ENCODE data around the gene CYP26B1. TPM values are rescaled to one million over a fixed set of nuclear protein-coding genes. Genes with fewer than 3 reads are reported as not detected.

CYP26B1 gene
- total and polyA plus RNA-seq, 2 of the 8 experiments (the other 6 are each of a cell fraction or from before 2014, with no cell fraction given): 0.06 to 0.69 TPM

DNA sequence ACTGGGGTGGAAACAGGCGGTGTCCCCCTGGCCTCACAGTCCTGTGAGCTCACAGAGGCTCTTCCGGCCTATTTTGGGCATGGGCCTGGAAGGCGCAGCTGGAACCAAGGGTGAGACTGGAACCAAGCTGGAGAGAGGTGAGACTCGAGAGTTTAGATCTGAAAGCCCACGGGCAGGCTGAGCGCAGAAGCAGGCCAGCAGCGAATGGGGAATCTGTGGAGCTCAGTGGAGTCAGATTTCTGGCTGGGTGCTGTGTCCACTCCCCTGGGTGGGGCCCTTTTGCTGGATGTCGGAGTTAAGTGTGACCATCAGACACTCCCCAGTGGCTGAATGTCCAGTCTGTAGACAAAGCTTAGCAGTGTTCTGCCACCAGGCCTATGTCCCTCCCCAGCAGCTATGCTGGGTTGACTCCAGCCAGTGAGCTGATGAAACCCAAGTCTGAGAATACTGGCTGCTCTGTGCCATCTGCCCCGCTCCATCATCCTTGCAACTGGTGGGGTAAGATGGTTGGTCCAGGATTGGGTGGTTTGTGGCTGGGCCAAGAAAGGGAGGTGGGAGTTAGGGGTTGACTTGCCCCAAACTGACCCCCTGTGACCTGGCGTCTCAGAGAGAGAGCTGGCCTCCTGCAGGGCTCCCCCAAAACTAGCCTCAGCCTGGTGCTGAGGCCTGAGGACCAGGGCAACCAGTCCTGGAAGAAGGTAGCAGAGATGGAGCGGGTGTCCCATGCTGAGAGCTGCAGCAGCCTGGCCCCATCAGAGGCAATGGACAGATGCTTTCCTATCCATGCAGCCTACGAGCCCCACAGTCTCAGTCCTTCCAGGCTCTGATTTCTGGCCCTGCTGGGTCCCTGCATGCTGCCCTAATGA, 34.4 kb downstream of the CYP26B1 start:
- Histone ChIP-seq H3K23ac (ENCODE audit: insufficient read length) (no peak overlapping the region), H3K36me3 (ENCODE audit: control insufficient read depth in 2 of 4, insufficient read depth in 4 of 4, low read length in 3 of 4) (no peaks in the 10 kb centered on the region), H3K9me3 (ENCODE audit: insufficient read depth in 2 of 2, low read depth in 1 of 2, low read length in 1 of 2) (peaks cover 4 to 5% of the 10 kb centered on the region in 2 experiments; a peak in 1 of 4 replicates), H2BK12ac (ENCODE audit: low read depth, low read length) (no peak overlapping the region), H3K4me3 (ENCODE audit: extremely low read depth in 1 of 4, insufficient read depth in 2 of 4, low read depth in 3 of 4, low read length in 4 of 4) (no peak overlapping the region), H4K91ac (replicated peaks; ENCODE audit: insufficient read length, low read length) (no peak overlapping the region), H3K9ac (replicated peaks in 1 of 4; ENCODE audit: extremely low read depth in 1 of 4, low read depth in 3 of 4, low read length in 3 of 4) (no peak overlapping the region), H2BK15ac (ENCODE audit: low read length) (no peak overlapping the region), H3K27me3 (replicated peaks in 1 of 4; ENCODE audit: control insufficient read depth in 3 of 4, extremely low read depth in 1 of 4, insufficient read depth in 3 of 4, low read length in 3 of 4) (peaks cover 0 to 2% (median 0%) of the 10 kb centered on the region in 4 experiments; a peak in 1 of 7 replicates), H3K4me1 (replicated peaks in 1 of 4; ENCODE audit: control insufficient read depth in 3 of 4, insufficient read depth in 4 of 4, low read length in 3 of 4) (no peaks in the 10 kb centered on the region; a peak in 2 of 7 replicates), H3K18ac (ENCODE audit: extremely low read depth, low read length) (no peak overlapping the region), H3K4me2 (ENCODE audit: insufficient read depth in 1 of 2, low read depth in 2 of 2, low read length in 2 of 2) (no peak overlapping the region), H4K5ac (ENCODE audit: insufficient read length, low read depth, low read length) (no peak overlapping the region), H3K79me2 (ENCODE audit: control insufficient read depth in 1 of 2, insufficient read depth in 2 of 2, low read length in 2 of 2) (no peaks in the 10 kb centered on the region), H3K23me2 (ENCODE audit: low read depth, low read length) (no peaks in the 10 kb centered on the region), H4K20me1 (replicated peaks in 1 of 2; ENCODE audit: control insufficient read depth in 1 of 2, insufficient read depth in 2 of 2, low read length in 2 of 2) (no peaks in the 10 kb centered on the region), H3K14ac (ENCODE audit: insufficient read length) (no peak overlapping the region), H4K8ac (ENCODE audit: extremely low read depth, insufficient read depth, low read length) (no peak overlapping the region; the same call in 1 of the 2 replicates), H3K79me1 (ENCODE audit: low read depth, low read length) (no peaks in the 10 kb centered on the region), H3K4ac (replicated peaks; ENCODE audit: insufficient read length, low read depth, low read length) (no peak overlapping the region), H3K56ac (replicated peaks; ENCODE audit: insufficient read length, low read depth, low read length) (no peak overlapping the region), H3K27ac (ENCODE audit: low read depth, low read length) (no peak overlapping the region), H2BK5ac (ENCODE audit: low read depth, low read length) (no peak overlapping the region), H2BK120ac (replicated peaks; ENCODE audit: low read depth, low read length) (no peak overlapping the region), H2AFZ (ENCODE audit: low read length) (no peak overlapping the region), H2AK5ac (ENCODE audit: low read depth, low read length) (no peak overlapping the region), H2BK20ac (ENCODE audit: low read length) (no peak overlapping the region)
- 90% methylated on average over 12 of the region's 12 CpGs; no CpG with 5 or more reads in 1 of the 2 experiments for WGBS, 2 experiments (ENCODE audit: extremely low coverage in 1 of 2, insufficient coverage in 1 of 2, insufficient read length in 1 of 2, insufficient replicate concordance in 2 of 2, low coverage in 1 of 2, low lambda C conversion rate in 2 of 2, missing lambda C conversion rate in 1 of 2)
- DNase-seq (ENCODE audit: low read depth in 1 of 2, low spot score in 2 of 2): peak in 1 of 2 experiments; percentile 14
- FAIRE-seq: no peak
- POLR2A ChIA-PET (ENCODE audit: partially characterized antibody): no interaction called here
- CTCF ChIA-PET (ENCODE audit: partially characterized antibody): interaction anchor here (0.6 to 6.6 kb wide), 12 partner anchors 8 to 188 kb away, joined by 3 to 70 read pairs (median 4); no protein-coding TSS in a partner anchor
- TF ChIP-seq CTCF (IDR thresholded peaks at IDR 0.05; ENCODE audit: control extremely low read depth in 1 of 3, insufficient read depth in 1 of 3, low read depth in 1 of 3, low read length in 3 of 3) (no peak), POLR2AphosphoS5 (IDR thresholded peaks at IDR 0.05; ENCODE audit: low read depth, low read length) (no peak), GABPA (IDR thresholded peaks at IDR 0.05; ENCODE audit: borderline replicate concordance, insufficient read depth, low read length) (no peak), HDAC2 (IDR thresholded peaks at IDR 0.05; ENCODE audit: borderline replicate concordance in 1 of 2, low read depth in 2 of 2, low read length in 2 of 2) (no peak), CHD1 (IDR thresholded peaks at IDR 0.05; ENCODE audit: low read depth, low read length) (no peak), HDAC6 (IDR thresholded peaks at IDR 0.05; ENCODE audit: low read depth, low read length) (no peak)

All from H1 (cell line).